ENCODE data around the gene TBCD. TPM values are rescaled to one million over a fixed set of nuclear protein-coding genes. Genes with fewer than 3 reads are reported as not detected.

The TBCD gene
- total RNA-seq, 1 donor from 2014 or later = 59.8 TPM

DNA sequence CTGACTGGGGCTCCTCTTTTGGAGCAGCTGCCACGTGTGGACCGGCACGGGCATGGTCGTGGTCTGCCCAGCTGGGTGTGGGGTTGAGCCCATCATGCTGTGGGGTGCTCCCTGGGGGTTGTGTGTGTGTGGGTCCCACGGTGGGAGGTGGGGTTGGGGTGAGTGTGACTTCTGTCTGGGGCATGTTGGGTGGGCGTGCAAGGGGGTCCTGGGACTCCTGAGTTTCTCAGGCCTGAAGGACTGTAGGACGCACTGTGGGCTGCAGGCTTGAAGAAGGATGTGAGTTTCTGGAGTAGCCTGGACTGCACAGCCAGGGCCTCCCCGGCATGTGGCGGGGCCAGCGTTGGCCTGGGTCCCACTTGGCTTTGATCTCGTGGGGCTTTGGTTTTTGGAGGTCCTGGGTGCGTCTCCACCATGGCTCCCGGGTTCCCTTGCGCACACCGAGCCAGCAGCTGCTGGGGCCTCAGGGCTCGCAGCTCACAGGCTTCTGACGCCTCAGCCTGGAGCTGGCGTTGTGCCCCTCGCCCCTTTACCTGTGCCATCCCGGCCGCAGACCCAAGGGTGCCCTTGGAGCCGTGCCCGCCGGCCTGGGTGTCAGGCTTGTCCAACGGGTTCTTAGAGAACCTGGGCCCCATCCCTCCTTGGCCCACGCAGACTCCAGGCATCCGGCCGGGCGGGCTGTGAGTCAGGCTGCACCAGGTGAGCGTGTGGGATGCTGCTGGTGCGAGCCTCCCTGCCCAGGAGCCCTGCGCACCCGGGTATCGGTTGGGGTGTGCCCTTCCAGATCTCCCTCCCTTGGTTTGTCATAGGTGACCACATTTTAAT, 122.4 kb downstream of the TBCD start:
- peak; percentile 77 for DNase-seq (ENCODE audit: low spot score)
- Mint-ChIP-seq H3K27me3 (ENCODE audit: low read depth) (no peaks in the 10 kb centered on the region), H3K4me3 (ENCODE audit: unreplicated experiment) (no peak overlapping the region), H3K27ac (ENCODE audit: unreplicated experiment) (peak overlapping the region; percentile 70), H3K4me1 (ENCODE audit: low read depth) (peaks cover 11% of the 10 kb centered on the region), H3K36me3 (ENCODE audit: low read depth) (peaks cover 7% of the 10 kb centered on the region), H3K9me3 (ENCODE audit: low read depth) (no peaks in the 10 kb centered on the region)
- TF ChIP-seq, protein P1, sequence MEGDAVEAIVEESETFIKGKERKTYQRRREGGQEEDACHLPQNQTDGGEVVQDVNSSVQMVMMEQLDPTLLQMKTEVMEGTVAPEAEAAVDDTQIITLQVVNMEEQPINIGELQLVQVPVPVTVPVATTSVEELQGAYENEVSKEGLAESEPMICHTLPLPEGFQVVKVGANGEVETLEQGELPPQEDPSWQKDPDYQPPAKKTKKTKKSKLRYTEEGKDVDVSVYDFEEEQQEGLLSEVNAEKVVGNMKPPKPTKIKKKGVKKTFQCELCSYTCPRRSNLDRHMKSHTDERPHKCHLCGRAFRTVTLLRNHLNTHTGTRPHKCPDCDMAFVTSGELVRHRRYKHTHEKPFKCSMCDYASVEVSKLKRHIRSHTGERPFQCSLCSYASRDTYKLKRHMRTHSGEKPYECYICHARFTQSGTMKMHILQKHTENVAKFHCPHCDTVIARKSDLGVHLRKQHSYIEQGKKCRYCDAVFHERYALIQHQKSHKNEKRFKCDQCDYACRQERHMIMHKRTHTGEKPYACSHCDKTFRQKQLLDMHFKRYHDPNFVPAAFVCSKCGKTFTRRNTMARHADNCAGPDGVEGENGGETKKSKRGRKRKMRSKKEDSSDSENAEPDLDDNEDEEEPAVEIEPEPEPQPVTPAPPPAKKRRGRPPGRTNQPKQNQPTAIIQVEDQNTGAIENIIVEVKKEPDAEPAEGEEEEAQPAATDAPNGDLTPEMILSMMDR (IDR thresholded peaks at IDR 0.05) = no peak

DNA sequence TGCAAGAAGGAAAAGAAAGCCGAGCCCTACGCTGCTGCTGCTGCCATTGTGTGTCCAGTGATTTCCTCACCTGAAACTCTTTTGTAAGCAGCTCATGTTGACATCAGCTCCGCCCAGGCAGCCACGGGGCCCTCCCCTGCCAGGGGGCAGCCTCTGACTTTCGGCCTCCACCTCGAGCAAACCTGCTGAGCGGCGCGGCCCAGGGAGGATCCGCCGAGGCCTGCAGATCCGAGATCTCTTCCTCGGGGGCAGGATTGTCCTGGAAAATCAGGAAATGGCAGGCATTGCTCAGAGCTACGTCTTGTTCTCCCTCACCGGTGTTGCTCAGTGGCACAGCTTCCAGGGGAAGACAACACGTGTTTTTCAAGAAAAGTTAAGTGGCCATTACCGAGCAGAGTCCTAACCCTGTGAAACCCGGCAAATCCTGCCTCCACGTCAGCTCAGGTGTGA, 123.6 kb downstream of the TBCD start:
- DNase-seq (ENCODE audit: low spot score) = peak; percentile 65
- TF ChIP-seq, protein P1 (IDR thresholded peaks at IDR 0.05) = no peak
- Mint-ChIP-seq H3K4me1 (ENCODE audit: low read depth) (peaks cover 11% of the 10 kb centered on the region), H3K9me3 (ENCODE audit: low read depth) (no peaks in the 10 kb centered on the region), H3K36me3 (ENCODE audit: low read depth) (peaks cover 7% of the 10 kb centered on the region), H3K27ac (ENCODE audit: unreplicated experiment) (no peak overlapping the region), H3K4me3 (ENCODE audit: unreplicated experiment) (no peak overlapping the region), H3K27me3 (ENCODE audit: low read depth) (no peaks in the 10 kb centered on the region)

DNA sequence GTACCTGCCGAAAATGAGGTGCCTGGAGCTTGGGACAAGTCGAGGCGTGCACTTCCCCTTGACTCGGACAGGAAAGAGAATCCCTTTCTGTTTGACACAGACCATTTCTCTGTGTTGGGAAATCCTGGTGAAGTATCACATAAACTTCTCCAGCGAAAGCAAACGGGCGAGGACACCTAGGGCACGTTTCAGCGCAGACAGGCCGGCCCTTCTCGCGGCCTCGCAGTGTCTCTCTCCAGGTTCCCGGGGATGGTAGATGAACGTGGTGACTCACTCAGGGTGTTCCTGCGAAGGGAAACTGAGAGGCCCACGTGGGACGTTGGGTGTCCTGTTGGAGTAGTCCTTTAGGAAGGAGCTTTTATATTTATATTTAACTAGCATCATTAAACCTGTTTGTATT, 124.3 kb downstream of the TBCD start:
- Mint-ChIP-seq H3K9me3 (ENCODE audit: low read depth) (no peaks in the 10 kb centered on the region), H3K27ac (ENCODE audit: unreplicated experiment) (peak overlapping the region; percentile 69), H3K4me1 (ENCODE audit: low read depth) (peaks cover 11% of the 10 kb centered on the region), H3K4me3 (ENCODE audit: unreplicated experiment) (no peak overlapping the region), H3K36me3 (ENCODE audit: low read depth) (peaks cover 4% of the 10 kb centered on the region), H3K27me3 (ENCODE audit: low read depth) (no peaks in the 10 kb centered on the region)
- DNase-seq (ENCODE audit: low spot score) = peak; percentile 7
- TF ChIP-seq, protein P1 (IDR thresholded peaks at IDR 0.05) = no peak

DNA sequence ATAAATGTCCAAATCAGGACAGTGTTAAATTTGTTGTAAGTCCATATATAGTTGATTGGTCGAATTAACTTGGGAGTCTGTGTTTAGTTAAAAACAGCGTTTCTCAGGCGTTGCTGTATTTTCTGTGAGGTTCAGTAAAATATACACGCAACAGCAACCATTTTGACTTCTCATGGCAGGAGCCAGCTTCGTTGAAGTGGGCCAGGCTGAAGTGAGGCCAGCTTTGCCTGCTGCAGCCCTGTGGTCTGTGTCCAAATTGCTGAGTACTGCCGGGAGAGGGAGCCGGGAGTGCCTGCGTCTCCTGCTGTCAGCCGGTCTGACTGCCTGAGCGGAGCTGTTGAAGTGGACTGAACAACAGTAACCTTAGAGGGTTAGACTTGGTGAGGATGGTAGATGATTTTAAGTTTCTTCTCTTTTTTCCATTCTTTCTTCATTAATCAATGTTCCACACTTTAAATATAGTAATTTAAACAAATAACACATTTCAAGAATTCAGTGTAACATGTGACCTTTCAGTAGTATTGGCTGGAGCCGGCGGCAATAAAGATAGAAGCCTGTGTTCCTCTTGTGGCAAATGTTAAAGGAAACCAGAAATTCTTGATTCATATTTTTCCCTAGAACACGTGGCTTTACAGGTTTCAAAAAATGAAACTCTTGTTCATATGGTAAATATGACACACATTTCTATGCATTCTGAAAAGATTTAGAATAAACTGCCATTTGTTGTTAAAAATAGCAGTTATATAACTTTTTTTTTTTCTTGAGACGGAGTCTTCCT, 124.9 kb downstream of the TBCD start:
- H3K4me1 Mint-ChIP-seq (ENCODE audit: low read depth) = peaks cover 14% of the 10 kb centered on the region
- H3K4me3 Mint-ChIP-seq (ENCODE audit: unreplicated experiment) = no peak overlapping the region
- DNase-seq (ENCODE audit: low spot score) = peak; percentile 88
- no peaks in the 10 kb centered on the region for H3K9me3 Mint-ChIP-seq (ENCODE audit: low read depth)
- peaks cover 4% of the 10 kb centered on the region for H3K36me3 Mint-ChIP-seq (ENCODE audit: low read depth)
- no peak overlapping the region for H3K27ac Mint-ChIP-seq (ENCODE audit: unreplicated experiment)
- H3K27me3 Mint-ChIP-seq (ENCODE audit: low read depth) = no peaks in the 10 kb centered on the region
- TF ChIP-seq, protein P1 (IDR thresholded peaks at IDR 0.05) = peak; percentile 79

DNA sequence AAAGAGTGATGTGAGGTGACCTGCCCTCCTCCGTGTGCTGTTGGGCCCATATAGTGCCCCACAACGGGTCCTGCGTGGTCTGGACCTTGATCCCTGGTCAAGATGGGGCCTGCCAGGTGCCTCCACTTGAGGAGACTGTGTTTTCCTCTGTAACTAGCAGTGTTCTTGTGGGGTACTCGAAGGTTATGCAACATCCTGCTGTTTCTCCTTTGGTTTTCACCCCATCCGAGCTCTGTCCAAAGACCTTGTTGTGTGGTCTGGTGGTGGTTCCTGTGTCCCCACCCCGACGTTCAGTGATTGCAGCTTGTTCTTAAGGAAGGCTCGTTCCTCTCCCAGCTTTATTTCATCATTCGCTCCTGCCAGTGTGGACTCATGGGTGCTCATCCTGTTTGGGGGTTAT, 126.7 kb downstream of the TBCD start:
- H3K36me3 Mint-ChIP-seq (ENCODE audit: low read depth) = peaks cover 4% of the 10 kb centered on the region
- TF ChIP-seq, protein P1 (IDR thresholded peaks at IDR 0.05) = no peak
- DNase-seq (ENCODE audit: low spot score) = peak; percentile 30
- H3K9me3 Mint-ChIP-seq (ENCODE audit: low read depth) = no peaks in the 10 kb centered on the region
- no peaks in the 10 kb centered on the region for H3K27me3 Mint-ChIP-seq (ENCODE audit: low read depth)
- H3K4me3 Mint-ChIP-seq (ENCODE audit: unreplicated experiment) = no peak overlapping the region
- H3K27ac Mint-ChIP-seq (ENCODE audit: unreplicated experiment) = no peak overlapping the region
- peaks cover 16% of the 10 kb centered on the region for H3K4me1 Mint-ChIP-seq (ENCODE audit: low read depth)
